ENCODE data around the gene EEA1. TPM values are rescaled to one million over a fixed set of nuclear protein-coding genes. Genes with fewer than 3 reads are reported as not detected.

Gene EEA1
- total RNA-seq, 4 donors from 2014 or later: 18.6 to 28.7 (median 20.8) TPM

GRCh38 chr12:92745856-92746550, 183.1 kb downstream of the EEA1 start:
- TF ChIP-seq CTCF (IDR thresholded peaks at IDR 0.05 in 4 of 5, conservative IDR thresholded peaks at IDR 0.05 in 1 of 5): no peak
- TF ChIP-seq POLR2A (IDR thresholded peaks at IDR 0.05): no peak
- DNase-seq (peak; percentile 70 to 79), ATAC-seq (peak; percentile 80 to 85)
- Histone ChIP-seq H3K27me3 (no peaks in the 10 kb centered on the region), H3K4me3 (no peak overlapping the region), H3K4me1 (peaks cover 9 to 19% of the 10 kb centered on the region in 2 donors), H3K27ac (peak overlapping the region; percentile 18 to 59 (median 58)), H3K9me3 (no peaks in the 10 kb centered on the region), H3K36me3 (no peaks in the 10 kb centered on the region)
- in situ Hi-C loops (cut with MboI; ENCODE audit: low sequenced_read_pairs in 4 of 4) (no loop called here), intact Hi-C loops (cut with DNase I; ENCODE audit: low total_unique reads) (no loop called here)

GRCh38 chr12:92743026-92743425, 186.1 kb downstream of the EEA1 start:
- no peaks in the 10 kb centered on the region for H3K27me3 ChIP-seq
- ATAC-seq: peak; percentile 68 to 81

DNA sequence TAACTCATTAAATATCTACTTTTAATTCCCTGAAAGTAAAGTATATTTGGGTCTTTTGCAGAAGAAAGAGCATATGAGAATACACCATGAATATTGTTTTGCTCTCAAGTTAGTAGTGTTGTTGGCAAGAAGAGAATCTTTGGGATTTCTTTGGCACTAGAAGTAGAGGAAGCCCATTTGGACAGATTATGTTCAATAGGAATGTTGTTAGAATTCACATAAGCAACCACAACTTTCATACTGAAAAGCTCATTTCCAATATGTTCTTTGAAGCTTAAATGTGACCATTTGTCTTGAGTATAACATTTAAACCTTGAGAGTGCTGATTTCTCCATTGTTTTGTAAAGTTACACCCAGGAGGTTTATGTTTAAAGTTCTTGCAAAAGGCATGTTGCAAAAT, 188.7 kb downstream of the EEA1 start:
- ATAC-seq (no peak), DNase-seq (no peak)
- Histone ChIP-seq H3K9me3 (no peaks in the 10 kb centered on the region), H3K36me3 (no peaks in the 10 kb centered on the region), H3K27ac (no peak overlapping the region), H3K27me3 (no peaks in the 10 kb centered on the region), H3K4me3 (no peak overlapping the region), H3K4me1 (peaks cover 5 to 7% of the 10 kb centered on the region in 2 donors)
- TF ChIP-seq POLR2A (IDR thresholded peaks at IDR 0.05): no peak
- no peak for TF ChIP-seq CTCF (IDR thresholded peaks at IDR 0.05 in 4 of 5, conservative IDR thresholded peaks at IDR 0.05 in 1 of 5)
- intact Hi-C loops (cut with DNase I; ENCODE audit: low total_unique reads) (no loop called here), in situ Hi-C loops (cut with MboI; ENCODE audit: low sequenced_read_pairs in 4 of 4) (no loop called here)

More at GRCh38 chr12:92743026-92743425, 186.1 kb downstream of the EEA1 start:
- TF ChIP-seq POLR2A (IDR thresholded peaks at IDR 0.05): no peak
- no peak for TF ChIP-seq CTCF (IDR thresholded peaks at IDR 0.05 in 4 of 5, conservative IDR thresholded peaks at IDR 0.05 in 1 of 5)
- intact Hi-C loops (cut with DNase I; ENCODE audit: low total_unique reads) (no loop called here), in situ Hi-C loops (cut with MboI; ENCODE audit: low sequenced_read_pairs in 4 of 4) (no loop called here)
- DNase-seq: peak in 1 of 2 donors; percentile 38
- Histone ChIP-seq H3K36me3 (no peaks in the 10 kb centered on the region), H3K4me1 (peaks cover 9 to 19% of the 10 kb centered on the region in 2 donors), H3K27ac (peak overlapping the region in 2 of 4 donors; percentile 43 to 58), H3K9me3 (no peaks in the 10 kb centered on the region), H3K4me3 (no peak overlapping the region)

- ATAC-seq (no peak), DNase-seq (no peak)
- TF ChIP-seq POLR2A (IDR thresholded peaks at IDR 0.05) (no peak), CTCF (IDR thresholded peaks at IDR 0.05 in 4 of 5, conservative IDR thresholded peaks at IDR 0.05 in 1 of 5) (no peak)
- H3K4me3 ChIP-seq: no peak overlapping the region
- H3K27me3 ChIP-seq: no peaks in the 10 kb centered on the region
- no peak overlapping the region for H3K27ac ChIP-seq
- H3K36me3 ChIP-seq: no peaks in the 10 kb centered on the region
- in situ Hi-C loops (cut with MboI; ENCODE audit: low sequenced_read_pairs in 4 of 4) (no loop called here), intact Hi-C loops (cut with DNase I; ENCODE audit: low total_unique reads) (no loop called here)
- H3K4me1 ChIP-seq: peaks cover 13 to 15% of the 10 kb centered on the region in 2 donors
- no peaks in the 10 kb centered on the region for H3K9me3 ChIP-seq
Observed at GRCh38 chr12:92739113-92739512, 190.0 kb downstream of the EEA1 start.

Measured in gastrocnemius medialis (tissue), 4 donors.